ENCODE measurements around the gene PNMA1. TPM values are rescaled to one million over a fixed set of nuclear protein-coding genes. Genes with fewer than 3 reads are reported as not detected.

PNMA1 gene
- total RNA-seq, 4 donors from 2014 or later: 21.7 to 27.7 (median 24.7) TPM

- intact Hi-C loops (cut with DNase I): no loop called here
- H3K9me3 ChIP-seq: no peaks in the 10 kb centered on the region
- no peak overlapping the region for H3K4me3 ChIP-seq (replicated peaks in 1 of 3)
- TF ChIP-seq, protein P1, sequence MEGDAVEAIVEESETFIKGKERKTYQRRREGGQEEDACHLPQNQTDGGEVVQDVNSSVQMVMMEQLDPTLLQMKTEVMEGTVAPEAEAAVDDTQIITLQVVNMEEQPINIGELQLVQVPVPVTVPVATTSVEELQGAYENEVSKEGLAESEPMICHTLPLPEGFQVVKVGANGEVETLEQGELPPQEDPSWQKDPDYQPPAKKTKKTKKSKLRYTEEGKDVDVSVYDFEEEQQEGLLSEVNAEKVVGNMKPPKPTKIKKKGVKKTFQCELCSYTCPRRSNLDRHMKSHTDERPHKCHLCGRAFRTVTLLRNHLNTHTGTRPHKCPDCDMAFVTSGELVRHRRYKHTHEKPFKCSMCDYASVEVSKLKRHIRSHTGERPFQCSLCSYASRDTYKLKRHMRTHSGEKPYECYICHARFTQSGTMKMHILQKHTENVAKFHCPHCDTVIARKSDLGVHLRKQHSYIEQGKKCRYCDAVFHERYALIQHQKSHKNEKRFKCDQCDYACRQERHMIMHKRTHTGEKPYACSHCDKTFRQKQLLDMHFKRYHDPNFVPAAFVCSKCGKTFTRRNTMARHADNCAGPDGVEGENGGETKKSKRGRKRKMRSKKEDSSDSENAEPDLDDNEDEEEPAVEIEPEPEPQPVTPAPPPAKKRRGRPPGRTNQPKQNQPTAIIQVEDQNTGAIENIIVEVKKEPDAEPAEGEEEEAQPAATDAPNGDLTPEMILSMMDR (IDR thresholded peaks at IDR 0.05): no peak
- no peak for TF ChIP-seq POLR2A (IDR thresholded peaks at IDR 0.05)
- H3K4me1 ChIP-seq: no peaks in the 10 kb centered on the region
- no peak for DNase-seq
- H3K27ac ChIP-seq: no peak overlapping the region
- no peaks in the 10 kb centered on the region for H3K27me3 ChIP-seq
- 88 to 93% methylated on average over 3 of the region's 3 CpGs for WGBS, 2 donors
- H3K36me3 ChIP-seq: no peaks in the 10 kb centered on the region
Measured at GRCh38 chr14:73667854-73668253, 46.3 kb downstream of the PNMA1 start.

DNA sequence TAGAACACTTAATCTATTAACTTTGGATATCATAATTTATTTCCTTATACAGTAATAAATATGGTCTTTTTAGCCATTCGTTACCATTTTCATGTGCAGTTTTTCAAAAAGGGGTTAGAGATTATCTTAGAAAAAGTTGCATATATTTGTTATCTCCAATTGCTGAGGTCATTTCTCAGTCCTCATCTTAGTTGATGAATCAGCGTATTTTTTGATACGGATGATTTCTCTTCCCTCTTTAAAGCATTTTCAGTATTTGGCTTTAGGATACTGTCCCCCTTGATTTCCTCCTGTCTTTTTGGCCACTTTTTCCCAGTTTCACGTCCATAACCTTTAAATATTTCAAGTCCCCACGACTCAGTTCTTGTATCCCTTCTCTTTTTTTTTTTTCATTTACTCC is 47.6 kb downstream of the PNMA1 start:
- H3K27me3 ChIP-seq: no peaks in the 10 kb centered on the region
- no peak for TF ChIP-seq POLR2A (IDR thresholded peaks at IDR 0.05)
- TF ChIP-seq, protein P1 (IDR thresholded peaks at IDR 0.05): no peak
- peaks cover 0 to 3% of the 10 kb centered on the region in 2 donors for H3K36me3 ChIP-seq
- H3K9me3 ChIP-seq: no peaks in the 10 kb centered on the region
- H3K4me1 ChIP-seq: no peaks in the 10 kb centered on the region
- H3K27ac ChIP-seq: no peak overlapping the region
- H3K4me3 ChIP-seq (replicated peaks in 1 of 3): no peak overlapping the region
- WGBS, 2 donors: 89 to 92% methylated on average over 5 of the region's 5 CpGs
- intact Hi-C loops (cut with DNase I): no loop called here
- no peak for DNase-seq

GRCh38 chr14:73665130-73665529 is 49.1 kb downstream of the PNMA1 start:
- no peaks in the 10 kb centered on the region for H3K9me3 ChIP-seq
- H3K27ac ChIP-seq: no peak overlapping the region
- TF ChIP-seq, protein P1 (IDR thresholded peaks at IDR 0.05): no peak
- TF ChIP-seq POLR2A (IDR thresholded peaks at IDR 0.05): no peak
- WGBS, 2 donors: 98% methylated on average over 2 of the region's 2 CpGs
- no peaks in the 10 kb centered on the region for H3K4me1 ChIP-seq
- DNase-seq: no peak
- H3K36me3 ChIP-seq: peaks cover 0 to 10% of the 10 kb centered on the region in 2 donors
- no peaks in the 10 kb centered on the region for H3K27me3 ChIP-seq
- H3K4me3 ChIP-seq (replicated peaks in 1 of 3): no peak overlapping the region
- intact Hi-C loops (cut with DNase I): no loop called here

DNA sequence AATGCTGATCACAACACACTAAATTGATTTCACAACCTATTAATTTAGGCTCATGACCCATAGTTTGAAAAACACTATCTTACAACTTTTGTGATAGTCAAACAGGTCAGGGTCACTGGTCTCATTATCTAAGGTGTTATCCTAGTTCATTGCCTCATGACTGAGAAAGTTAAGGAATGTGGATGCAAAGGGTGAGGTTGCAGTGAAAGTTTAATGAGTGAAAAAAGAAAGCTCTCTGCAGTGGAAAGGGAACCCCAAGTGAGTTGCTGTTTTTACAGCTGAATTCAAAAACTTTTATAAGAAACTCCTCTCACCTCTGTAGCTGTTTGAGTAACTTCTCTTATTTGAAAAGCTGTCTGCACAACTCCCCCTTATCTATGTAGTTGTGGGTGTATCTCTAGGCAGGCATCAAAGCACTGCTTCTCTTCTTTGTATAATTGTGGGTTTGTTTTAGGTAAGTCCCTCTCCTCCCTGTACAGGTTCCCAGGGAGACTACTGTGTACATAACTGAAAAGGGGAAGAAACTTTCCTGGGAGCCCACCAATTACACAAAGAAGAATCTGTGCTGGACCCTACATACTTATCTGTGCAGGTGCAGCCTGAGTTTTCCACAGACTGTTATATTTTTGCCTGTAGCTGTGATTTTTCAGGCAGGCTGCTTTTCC is 50.5 kb downstream of the PNMA1 start:
- no peak overlapping the region for H3K27ac ChIP-seq
- TF ChIP-seq, protein P1 (IDR thresholded peaks at IDR 0.05): no peak
- no peak for TF ChIP-seq POLR2A (IDR thresholded peaks at IDR 0.05)

GRCh38 chr14:73662487-73662943 is 51.7 kb downstream of the PNMA1 start:
- peak in 1 of 2 donors; percentile 12 for DNase-seq
- TF ChIP-seq, protein P1 (IDR thresholded peaks at IDR 0.05): no peak
- no peak for TF ChIP-seq POLR2A (IDR thresholded peaks at IDR 0.05)
- H3K4me3 ChIP-seq (replicated peaks in 1 of 3): no peak overlapping the region
- intact Hi-C loops (cut with DNase I): no loop called here
- no peaks in the 10 kb centered on the region for H3K4me1 ChIP-seq
- peaks cover 0 to 16% of the 10 kb centered on the region in 2 donors for H3K36me3 ChIP-seq
- no peaks in the 10 kb centered on the region for H3K9me3 ChIP-seq
- no peaks in the 10 kb centered on the region for H3K27me3 ChIP-seq
- WGBS, 2 donors: 88 to 92% methylated on average over 1 of the region's 1 CpG
- H3K27ac ChIP-seq: no peak overlapping the region

More for the DNA sequence above, 50.5 kb downstream of the PNMA1 start:
- Histone ChIP-seq H3K36me3 (peaks cover 0 to 16% of the 10 kb centered on the region in 2 donors), H3K4me3 (replicated peaks in 1 of 3) (no peak overlapping the region), H3K9me3 (no peaks in the 10 kb centered on the region), H3K27me3 (no peaks in the 10 kb centered on the region), H3K4me1 (no peaks in the 10 kb centered on the region)
- intact Hi-C loops (cut with DNase I): no loop called here
- DNase-seq: no peak
